AG04450 (cell line): Measurements from ENCODE around the gene PSENEN. TPM values are rescaled to one million over a fixed set of nuclear protein-coding genes. Genes with fewer than 3 reads are reported as not detected.

Source experiments
- CTCF ChIA-PET: fragments of 300-600, 350-600 bp; formaldehyde crosslinking; extraction: SDS; loops from one replicate; lab custom pipeline; 2022; ENCODE audit warnings: antibody characterized with exemption, inconsistent platforms; lab: Charles Lee
- POLR2A ChIA-PET: fragments of 350-600 bp; formaldehyde crosslinking; extraction: SDS; loops from one replicate; lab custom pipeline; 2021; ENCODE audit warnings: antibody characterized with exemption, inconsistent platforms; lab: Yijun Ruan, JAX
- DNase-seq: peaks from one replicate; pipeline ENCODE4 v3.0.0-alpha.2; 2011; ENCODE audit warnings: low read depth, low spot score
- H3K27ac ChIP-seq: one replicate; pipeline ENCODE4 v1.5.1; 2012; ENCODE audit warnings: low read depth, low read length, control low read depth
- H3K27me3 ChIP-seq: one replicate; pipeline ENCODE4 v1.6.0; 2012; ENCODE audit warnings: low read length; ENCODE audit not compliant: control insufficient read depth, insufficient read depth
- H3K4me3 ChIP-seq: 2 replicates; pipeline ENCODE4 v1.5.1; 2011; ENCODE audit warnings: mild to moderate bottlenecking, low read depth, low read length, control low read depth
- H3K9me3 ChIP-seq: 2 replicates; pipeline ENCODE4 v1.5.1; 2012; ENCODE audit warnings: low read length; ENCODE audit not compliant: control insufficient read depth, insufficient read depth
- polyA plus RNA-seq: library from polyadenylated mRNA; depleted of rRNA; stranded (reverse); fragments of >200 nt; gene quantifications from 2 replicates; pipeline ENCODE4 v1.2.3, GENCODE V29; 2011
- TF ChIP-seq, protein P1 (sequence below): IDR thresholded peaks from 2 replicates; pipeline ENCODE4 v1.5.1; 2011; ENCODE audit warnings: low read depth, low read length, control low read depth, inconsistent platforms

The PSENEN gene
- polyA plus RNA-seq, 1 experiment, result 41.0 TPM

GRCh38 chr19:35754370-35755130, 9.1 kb downstream of the PSENEN start:
- TF ChIP-seq, protein P1, sequence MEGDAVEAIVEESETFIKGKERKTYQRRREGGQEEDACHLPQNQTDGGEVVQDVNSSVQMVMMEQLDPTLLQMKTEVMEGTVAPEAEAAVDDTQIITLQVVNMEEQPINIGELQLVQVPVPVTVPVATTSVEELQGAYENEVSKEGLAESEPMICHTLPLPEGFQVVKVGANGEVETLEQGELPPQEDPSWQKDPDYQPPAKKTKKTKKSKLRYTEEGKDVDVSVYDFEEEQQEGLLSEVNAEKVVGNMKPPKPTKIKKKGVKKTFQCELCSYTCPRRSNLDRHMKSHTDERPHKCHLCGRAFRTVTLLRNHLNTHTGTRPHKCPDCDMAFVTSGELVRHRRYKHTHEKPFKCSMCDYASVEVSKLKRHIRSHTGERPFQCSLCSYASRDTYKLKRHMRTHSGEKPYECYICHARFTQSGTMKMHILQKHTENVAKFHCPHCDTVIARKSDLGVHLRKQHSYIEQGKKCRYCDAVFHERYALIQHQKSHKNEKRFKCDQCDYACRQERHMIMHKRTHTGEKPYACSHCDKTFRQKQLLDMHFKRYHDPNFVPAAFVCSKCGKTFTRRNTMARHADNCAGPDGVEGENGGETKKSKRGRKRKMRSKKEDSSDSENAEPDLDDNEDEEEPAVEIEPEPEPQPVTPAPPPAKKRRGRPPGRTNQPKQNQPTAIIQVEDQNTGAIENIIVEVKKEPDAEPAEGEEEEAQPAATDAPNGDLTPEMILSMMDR, result no peak
- H3K4me3 ChIP-seq, result no peak overlapping the region
- H3K27ac ChIP-seq, result no peak overlapping the region
- H3K27me3 ChIP-seq, result no peaks in the 10 kb centered on the region
- no peaks in the 10 kb centered on the region for H3K9me3 ChIP-seq
- POLR2A ChIA-PET, result no interaction called here
- CTCF ChIA-PET, result interaction anchor here (0.6 kb wide), 1 partner anchor 9 kb away, joined by 7 read pairs; the partner anchor contains the start of genes PSENEN and U2AF1L4
- DNase-seq, result no peak

DNA sequence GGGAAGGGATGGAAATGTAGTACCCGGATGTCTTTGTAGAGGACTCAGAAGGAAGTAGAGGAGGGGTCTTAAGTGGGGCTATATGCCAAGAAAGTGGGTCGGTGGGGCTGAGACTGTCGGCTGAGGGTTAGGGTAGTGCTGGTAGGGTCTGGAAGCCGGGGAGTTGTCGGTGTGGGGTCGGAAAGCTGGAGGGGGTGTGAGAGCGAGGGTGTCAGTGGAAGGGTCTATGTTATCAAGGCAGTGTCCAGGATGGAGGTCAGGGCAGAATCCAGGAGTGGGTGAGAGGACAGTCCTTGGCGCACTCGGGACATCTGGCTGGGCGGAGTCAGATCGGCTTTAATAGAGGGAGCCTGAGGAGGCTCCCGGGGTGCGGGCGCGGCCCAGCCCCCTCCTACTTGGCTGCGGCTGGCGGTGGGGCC, 9.7 kb downstream of the PSENEN start:
- POLR2A ChIA-PET, result no interaction called here
- Histone ChIP-seq H3K9me3 (no peaks in the 10 kb centered on the region), H3K4me3 (peak overlapping the region; percentile 66; the same call in 1 of the 2 replicates), H3K27me3 (no peaks in the 10 kb centered on the region), H3K27ac (peak overlapping the region; percentile 11)
- TF ChIP-seq, protein P1, result no peak
- CTCF ChIA-PET, result no interaction called here
- no peak for DNase-seq

GRCh38 chr19:35755550-35756376, 10.3 kb downstream of the PSENEN start:
- peak overlapping the region; percentile 66 for H3K4me3 ChIP-seq
- H3K9me3 ChIP-seq, result no peaks in the 10 kb centered on the region
- H3K27ac ChIP-seq, result peak overlapping the region; percentile 99
- ChIA-PET CTCF (no interaction called here), POLR2A (interaction anchor here (1.8 to 2.2 kb wide), 2 partner anchors 8 to 15 kb away, joined by 16 to 20 read pairs; partner anchors contain the start of gene LIN37)
- no peaks in the 10 kb centered on the region for H3K27me3 ChIP-seq
- TF ChIP-seq, protein P1, result no peak
- no peak for DNase-seq

DNA sequence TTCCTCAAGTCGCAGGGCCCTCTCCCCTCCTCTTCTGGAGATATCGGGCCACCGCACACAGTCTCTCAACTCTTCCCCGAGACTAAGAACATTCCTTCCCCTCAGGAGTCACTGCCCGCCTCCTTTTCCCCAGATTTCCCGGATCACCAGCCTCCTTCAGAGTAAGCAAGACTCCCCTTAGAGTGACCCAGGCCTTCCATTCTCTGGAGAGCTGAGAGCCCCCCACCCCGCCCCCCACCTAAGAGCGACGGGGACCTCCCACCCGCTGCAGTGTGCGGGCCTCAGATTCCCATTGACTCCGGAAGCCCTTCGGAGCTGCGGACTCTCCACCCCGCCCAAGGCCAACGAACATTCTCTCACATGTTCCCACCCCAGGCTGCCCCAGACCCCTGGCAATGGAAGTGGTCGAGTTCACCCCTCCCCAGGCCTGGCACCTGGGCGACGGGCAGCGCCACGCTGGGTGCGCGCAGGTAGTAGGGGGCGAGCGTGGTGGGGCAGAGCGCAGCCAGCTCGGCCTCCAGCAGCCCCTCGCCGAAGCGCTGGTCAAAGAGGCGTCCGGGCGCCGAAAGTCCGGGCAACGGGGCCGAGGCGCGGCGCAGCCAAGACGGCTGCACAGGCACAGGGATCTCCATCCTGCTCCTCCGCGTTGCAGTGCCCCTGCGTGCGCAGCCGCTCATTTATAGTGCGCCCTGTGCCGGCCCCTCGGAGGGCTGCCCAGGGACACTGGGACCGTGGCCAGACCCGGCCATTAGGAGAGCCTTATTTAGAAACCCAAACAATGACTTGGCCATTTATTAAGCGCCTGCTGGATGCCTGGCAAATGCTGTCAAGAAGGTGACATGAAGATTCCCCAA, 11.2 kb downstream of the PSENEN start, which contains the start of gene HSPB6:
HSPB6 (minus strand) TSS at position 653 of the 854 bp plus-strand sequence; CDS start at position 632, 21 bp downstream.
- H3K4me3 ChIP-seq, result peak within 1 kb of the TSS; percentile 66
- POLR2A ChIA-PET, result interaction anchor here (0.6 to 2.4 kb wide), 5 partner anchors 8 to 238 kb away, joined by 3 to 20 read pairs (median 10); partner anchors contain the start of genes LIN37, PSENEN and U2AF1L4
- no peak for DNase-seq
- peak within 1 kb of the TSS; percentile 99 for H3K27ac ChIP-seq
- no peaks in the 10 kb centered on the region for H3K27me3 ChIP-seq
- TF ChIP-seq, protein P1, result no peak
- CTCF ChIA-PET, result interaction anchor here (1.0 kb wide), 1 partner anchor 8 kb away, joined by 3 read pairs; the partner anchor contains the start of gene LIN37
- H3K9me3 ChIP-seq, result no peaks in the 10 kb centered on the region
